GM18870 (cell line): ENCODE data around the gene PHF13.
"Not testable (repeated sequence)": the region's sequence is repeated elsewhere in the genome, so short reads cannot be mapped to it uniquely, and the experiment has no call there.

Source experiments
- ATAC-seq: cut with Tn5 transposase; IDR thresholded peaks from one replicate; pipeline ENCODE4 v1.9.1; 2021; ENCODE audit warnings: moderate library complexity; ENCODE audit not compliant: unreplicated experiment

The PHF13 gene

DNA sequence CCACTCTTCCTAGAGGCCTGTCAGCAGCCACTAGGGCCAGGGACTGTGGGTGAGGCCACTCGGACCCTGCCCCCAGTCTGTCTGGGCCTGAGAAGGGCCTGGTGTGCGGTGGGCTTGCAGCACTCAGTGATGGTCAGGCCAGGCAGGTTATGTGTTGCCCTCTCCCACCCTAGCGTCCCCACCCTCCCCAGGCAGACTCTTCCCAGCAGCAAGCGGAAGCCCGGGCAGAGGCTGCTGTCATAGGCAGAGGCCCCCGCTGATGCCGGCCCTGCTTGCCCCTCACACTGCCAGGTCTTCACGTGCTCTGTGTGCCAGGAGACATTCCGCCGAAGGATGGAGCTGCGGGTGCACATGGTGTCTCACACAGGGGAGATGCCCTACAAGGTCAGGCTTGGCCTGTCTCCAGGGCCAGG lies 27.1 kb upstream of the PHF13 start:
- ATAC-seq = no peak

DNA sequence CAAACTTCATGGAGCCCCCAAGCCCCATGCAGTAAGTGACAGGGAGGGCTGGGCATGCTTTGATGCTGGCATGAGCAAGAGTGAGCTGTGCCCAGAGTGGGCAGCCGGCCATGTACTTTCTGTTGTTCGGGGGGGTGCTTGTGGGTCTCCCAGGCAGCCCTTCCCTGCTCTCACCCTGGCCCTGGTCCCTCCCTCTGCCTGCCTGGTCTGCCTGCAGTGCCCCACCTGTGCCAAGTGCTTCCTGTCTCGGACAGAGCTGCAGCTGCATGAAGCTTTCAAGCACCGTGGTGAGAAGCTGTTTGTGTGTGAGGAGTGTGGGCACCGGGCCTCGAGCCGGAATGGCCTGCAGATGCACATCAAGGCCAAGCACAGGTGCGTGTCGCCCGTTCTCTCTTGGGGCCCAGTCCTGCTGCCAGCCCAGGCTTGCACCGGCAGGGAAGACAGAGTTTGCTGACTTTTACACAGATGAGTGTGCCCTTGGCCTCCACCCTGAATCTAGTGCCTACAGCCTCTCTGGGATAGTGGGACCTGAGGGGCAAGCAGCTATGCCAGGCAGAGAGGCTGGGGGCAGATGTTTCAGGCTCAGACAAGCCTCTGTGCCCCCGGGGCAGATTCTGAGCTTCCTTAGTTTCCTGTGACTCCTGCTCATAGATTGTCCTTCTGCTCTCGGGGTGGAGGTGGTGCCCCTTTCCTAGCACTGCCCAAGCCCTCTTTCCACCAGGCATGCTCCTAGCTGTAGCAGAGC lies 26.1 kb upstream of the PHF13 start:
- ATAC-seq = no peak

DNA sequence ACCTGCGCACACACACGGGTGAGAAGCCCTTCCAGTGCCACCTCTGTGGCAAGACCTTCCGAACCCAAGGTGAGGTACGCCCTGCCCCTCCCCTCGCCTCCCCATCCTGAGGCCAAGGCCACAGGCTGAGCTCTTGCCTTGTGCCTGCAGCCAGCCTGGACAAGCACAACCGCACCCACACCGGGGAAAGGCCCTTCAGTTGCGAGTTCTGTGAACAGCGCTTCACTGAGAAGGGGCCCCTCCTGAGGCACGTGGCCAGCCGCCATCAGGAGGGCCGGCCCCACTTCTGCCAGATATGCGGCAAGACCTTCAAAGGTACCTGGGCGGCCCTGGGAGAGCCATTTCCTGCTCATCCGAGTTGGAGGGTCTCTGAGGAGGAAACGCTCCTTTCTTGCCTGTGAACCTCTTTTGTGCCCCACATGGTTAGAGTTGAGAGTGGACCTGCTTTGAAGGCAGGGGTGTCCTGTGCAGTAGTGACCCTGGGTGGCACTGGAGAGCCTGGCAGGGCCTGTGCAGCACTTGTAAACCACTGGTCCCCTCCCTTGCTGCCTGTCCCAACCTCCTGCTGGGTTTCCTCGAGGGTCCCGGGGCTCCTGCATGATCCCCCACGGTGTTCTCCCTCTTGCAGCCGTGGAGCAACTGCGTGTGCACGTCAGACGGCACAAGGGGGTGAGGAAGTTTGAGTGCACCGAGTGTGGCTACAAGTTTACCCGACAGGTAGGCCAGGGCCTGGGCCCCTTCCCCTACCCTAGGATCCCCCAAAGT lies 25.2 kb upstream of the PHF13 start:
- no peak for ATAC-seq

DNA sequence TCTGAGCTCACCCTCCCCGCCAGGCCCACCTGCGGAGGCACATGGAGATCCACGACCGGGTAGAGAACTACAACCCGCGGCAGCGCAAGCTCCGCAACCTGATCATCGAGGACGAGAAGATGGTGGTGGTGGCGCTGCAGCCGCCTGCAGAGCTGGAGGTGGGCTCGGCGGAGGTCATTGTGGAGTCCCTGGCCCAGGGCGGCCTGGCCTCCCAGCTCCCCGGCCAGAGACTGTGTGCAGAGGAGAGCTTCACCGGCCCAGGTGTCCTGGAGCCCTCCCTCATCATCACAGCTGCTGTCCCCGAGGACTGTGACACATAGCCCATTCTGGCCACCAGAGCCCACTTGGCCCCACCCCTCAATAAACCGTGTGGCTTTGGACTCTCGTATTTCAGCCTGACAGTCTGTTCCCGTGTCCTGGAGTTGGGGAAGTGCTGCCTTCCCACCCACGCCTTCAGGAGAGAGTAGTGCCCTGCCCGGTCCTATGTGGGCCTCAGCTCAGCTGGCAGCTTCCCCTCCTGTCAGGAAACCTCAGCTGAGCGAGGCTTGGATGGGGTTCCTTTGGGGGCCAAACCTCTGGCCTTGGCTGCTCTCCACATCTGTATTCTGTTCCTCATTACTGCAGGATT lies 24.5 kb upstream of the PHF13 start:
- no peak for ATAC-seq

DNA sequence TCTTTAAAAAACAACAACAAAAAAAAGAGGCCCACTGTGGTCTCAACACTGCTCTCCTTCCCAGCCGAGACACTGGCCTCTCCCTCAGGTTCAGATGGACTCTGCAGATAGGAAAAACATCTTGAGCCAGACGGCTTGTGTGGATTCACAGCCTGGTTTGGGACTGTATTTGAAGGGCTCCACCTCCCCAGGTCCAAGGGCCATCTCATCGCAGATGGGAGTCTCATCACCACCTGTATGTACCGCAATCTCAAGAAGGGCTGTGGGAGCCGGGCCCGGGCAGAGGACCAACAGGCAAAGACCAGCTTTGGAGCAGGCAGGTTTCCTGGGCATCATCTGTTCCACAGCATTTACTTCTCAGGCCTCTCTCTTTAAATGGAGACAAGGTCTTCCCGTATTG lies 23.5 kb upstream of the PHF13 start:
- no peak for ATAC-seq

DNA sequence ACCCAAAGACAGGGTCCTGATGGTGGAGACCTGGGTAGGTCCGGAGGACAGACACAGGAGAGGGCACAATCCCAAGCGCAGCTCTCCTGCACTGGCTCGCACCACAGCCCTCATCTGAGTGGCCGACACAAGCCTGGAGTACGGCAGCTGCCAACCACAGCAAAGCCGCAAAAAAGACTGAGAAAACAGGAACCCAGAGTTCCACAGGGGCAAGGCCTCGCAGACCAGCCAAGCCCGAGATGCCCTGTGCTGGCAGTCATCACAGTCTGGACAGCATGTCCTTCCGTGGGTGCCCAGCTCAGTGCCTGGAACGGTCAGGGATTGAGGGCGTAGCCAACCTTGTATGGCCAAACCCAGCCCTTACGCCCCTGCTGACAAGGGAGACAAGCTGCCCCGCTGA lies 22.3 kb upstream of the PHF13 start:
- no peak for ATAC-seq

DNA sequence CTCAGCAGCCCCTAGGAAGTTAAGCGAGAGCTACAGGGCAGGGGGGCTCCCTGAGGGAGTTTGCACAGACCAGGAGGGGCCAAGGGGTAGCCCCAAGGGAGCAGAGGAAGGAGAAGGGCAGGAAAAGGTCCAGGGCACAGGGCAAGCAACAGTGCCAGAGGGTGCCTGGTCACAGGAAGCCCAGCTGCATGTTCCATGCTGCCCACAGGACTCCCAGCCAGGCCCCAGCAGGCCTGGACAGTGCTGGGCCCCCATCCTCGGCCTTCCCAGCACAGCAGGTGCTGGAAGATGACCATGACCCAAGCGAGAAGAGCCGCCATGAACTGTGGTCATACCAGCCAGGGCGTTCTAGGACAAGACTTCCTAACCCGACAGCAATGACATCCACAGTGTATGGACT lies 21.9 kb upstream of the PHF13 start:
- no peak for ATAC-seq

DNA sequence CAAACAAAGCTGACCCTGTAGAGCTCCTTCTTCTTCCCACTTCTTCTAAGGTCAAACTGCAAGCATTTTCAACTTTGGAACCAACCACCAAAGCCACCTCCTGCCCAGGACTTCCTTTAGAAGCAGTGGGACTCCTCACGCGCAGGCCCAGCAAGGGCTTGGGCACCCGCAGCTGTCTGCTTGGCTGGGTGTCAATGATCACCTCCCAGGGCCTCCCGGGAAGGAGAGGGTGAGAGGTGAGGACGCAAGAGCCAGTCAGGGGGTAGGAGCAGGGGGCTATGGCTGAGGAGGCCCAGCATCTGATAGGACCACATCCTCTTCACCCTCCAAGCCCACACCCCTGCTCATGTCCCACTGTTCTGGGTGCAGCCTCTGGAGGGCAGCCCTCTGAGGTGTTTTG lies 21.1 kb upstream of the PHF13 start:
- ATAC-seq = no peak

DNA sequence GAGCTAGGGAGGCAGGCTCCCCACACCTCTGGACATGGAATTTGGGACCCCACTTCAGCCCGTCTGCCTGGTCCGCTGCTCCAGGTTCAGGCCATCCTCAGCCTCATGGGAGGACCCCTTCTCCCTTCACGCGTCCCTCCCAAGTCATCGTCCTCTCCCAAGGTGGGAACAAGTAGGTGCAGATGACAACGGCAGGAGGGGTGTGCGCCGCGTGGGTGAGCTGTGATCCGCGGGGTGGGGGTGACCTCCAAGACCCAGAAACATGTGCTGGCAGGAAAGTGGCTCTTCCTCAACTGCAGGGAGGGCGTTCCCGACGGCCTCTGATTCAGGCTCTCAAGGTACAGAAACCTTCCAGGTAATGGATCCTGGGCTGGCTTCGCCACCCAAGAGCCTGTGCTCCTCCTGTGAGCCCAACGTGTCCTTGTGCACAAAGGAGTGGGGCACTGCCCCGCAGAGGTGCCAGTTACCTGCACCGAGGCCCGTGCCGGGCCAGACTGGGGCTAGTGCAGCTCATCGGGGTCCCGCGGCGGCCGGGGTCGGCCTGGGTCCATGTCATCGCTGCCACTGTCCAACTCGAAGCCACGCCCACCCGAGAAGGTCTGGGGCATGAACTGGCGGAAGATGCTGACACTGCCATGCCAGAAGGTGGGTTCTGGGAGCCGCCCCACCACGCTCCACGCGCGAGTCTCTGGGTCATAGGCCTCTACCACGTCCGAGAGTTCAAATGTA lies 20.5 kb upstream of the PHF13 start:
- ATAC-seq = no peak

DNA sequence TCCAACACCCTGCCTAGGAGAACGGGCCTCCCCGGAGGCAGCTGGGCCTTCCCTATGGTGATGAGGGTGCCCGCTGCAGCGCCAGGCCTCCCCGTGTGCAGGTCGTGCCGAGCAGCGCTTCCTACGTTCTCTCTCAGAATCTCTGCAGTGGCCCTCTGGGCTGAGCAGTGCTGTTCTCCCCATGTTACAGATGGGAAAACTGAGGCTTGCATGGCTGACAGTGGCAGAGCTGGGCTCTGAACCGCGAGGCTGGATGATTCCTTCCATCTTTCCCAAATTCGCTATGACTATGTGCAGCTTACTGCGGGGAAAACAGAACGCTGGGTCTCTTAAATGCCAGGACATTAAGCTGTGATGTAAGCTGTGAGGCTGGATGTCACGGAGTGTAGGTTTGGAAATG lies 19.7 kb upstream of the PHF13 start:
- no peak for ATAC-seq

DNA sequence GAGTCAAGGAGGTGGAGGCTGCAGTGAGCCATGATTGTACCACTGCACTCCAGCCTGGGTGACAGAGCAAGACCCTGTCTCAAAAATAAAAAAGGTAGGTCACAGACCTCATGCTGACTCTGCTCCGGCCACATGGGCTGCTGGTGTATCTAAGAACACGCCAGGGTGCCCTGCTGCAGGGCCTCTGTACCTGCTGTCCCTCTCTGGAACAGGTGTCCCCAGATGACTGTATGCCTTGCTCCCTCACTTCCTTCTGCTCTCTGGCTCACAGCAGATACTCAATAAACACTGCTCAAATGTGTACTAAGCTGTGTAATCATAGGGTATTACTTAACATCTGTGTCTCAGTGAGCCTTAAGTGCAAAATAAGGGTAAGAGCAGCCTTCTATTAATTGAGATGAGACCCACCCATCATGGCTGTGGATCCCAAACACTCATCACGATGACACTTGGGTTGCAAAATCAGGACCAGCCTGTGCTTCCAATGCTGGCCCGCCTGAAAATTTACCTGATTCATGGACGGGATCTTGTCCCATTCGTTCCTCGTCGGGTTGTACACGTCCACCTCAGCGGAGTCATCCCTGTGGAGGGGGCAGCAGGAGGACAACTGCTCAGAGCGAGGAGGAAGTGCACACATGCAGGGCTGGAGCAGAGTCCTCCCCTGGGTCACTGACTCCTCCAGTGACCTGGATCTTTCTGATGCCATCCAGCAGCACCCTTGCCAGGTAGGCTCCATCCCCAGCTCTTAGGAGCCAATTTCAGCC lies 18.4 kb upstream of the PHF13 start:
- no peak for ATAC-seq

DNA sequence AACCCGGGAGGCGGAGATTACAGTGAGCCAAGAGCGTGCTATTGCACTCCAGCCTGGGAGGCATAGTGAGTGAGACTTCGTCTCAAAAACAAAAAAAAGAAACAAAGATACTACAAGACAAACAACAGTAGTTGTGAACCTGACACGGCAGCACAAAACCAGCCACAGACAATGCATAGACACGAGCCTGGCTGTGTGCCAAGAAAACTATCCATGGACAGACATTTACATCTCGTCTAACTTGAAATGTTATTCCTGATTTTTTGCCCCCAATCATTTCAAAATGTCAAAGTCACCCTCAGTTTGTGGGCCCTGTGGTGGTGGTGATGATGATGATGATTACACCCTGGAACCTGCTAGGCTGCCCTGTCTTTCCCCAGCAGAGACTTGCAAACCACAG lies 17.2 kb upstream of the PHF13 start:
- ATAC-seq = no peak

DNA sequence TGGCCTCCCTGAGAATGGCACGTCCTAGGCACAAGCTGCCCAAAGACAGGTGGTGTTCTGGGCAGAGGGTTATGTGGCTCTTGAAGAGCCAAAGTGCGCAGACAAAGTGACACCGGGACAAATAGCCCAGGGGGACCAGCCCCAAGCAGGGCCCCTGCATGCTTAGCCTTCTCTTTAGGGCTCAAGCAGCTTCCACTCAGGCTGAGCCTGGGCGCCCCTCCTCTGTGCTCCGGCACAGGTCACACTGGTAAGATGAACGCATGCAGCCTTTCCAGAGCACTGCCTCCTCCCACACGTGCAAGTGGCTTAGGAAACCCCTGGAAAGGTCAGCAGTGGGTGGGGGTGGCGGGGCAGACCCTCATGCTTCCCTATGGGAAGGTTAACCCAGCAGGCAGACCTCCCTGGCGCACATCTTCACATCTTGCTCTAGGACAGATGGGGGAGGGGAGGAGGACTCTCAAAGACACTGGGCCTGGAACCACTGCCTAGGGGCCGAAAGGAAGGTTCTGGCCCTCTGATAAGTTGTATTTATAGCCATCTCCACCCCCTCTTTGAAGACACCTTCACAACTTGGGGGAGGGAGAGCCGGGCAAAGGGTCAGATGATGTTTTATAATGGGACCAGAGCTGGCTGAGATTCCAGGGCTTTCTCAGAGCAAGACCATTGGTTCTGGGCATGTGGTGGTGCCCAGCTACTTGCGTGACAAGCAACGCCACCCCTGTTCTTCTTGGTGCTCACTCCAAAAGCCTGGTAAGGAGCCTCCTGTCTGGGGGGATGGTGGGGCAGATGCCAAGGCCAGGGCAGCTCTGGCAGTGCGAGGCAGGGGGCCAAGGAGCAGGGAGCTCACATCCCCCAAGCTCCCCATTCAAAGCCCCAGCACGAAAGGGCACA lies 16.4 kb upstream of the PHF13 start:
- ATAC-seq = no peak

DNA sequence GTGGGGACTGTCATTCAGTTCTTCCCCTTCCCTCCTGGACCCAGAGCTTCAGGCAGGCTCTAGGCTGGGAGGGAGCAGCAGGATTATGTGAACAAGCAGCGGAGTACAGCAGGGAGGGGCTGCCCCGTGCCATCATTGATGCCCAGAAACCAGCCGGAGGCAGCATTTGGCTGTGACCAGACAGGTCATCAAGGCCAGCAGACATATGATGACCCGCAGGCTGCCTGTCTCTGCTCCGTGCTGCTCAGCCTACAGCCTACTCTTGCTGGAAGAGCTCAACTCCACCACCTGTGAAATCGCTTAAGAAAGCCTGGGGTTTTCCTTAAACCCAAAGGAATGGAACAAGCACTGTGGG lies 15.8 kb upstream of the PHF13 start:
- no peak for ATAC-seq

DNA sequence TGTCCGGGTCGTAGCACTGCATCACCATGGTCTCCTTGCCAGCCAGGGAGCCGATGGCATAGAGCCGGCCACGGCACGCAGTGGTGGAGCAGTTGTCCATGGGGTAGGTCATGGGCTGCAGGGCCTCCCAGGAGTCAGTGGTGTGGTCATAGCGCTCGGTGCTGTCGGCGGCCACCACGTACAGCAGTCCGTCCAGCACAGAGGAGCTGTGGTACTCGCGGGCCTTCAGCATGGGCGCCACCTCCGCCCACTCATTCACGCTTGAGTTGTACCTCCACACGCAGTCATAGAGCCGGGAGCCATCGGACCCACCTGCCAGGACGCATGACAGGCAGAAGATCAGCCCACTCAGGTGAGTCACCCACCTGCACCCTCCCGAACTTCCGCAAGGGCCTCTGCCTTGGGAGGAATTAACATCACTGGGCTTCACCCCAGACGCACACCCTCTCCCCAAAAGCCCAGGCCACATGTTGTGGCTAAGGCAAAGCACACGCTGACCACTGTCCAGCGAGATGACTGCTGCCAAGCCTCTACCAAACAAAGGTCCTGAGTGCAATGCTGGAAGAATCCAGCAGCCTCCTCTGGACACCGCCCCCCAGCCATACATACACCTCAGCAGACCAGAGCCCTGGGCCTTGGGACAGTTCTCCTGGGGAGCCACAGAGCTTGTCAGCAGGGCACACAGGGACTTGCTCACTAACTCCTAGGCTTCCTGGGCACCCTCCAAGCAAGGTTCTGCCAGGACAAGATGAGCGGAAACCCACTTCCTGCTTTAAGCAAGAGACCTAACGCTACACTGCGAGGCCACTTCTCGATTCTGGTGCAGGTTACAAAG lies 14.2 kb upstream of the PHF13 start:
- no peak for ATAC-seq

DNA sequence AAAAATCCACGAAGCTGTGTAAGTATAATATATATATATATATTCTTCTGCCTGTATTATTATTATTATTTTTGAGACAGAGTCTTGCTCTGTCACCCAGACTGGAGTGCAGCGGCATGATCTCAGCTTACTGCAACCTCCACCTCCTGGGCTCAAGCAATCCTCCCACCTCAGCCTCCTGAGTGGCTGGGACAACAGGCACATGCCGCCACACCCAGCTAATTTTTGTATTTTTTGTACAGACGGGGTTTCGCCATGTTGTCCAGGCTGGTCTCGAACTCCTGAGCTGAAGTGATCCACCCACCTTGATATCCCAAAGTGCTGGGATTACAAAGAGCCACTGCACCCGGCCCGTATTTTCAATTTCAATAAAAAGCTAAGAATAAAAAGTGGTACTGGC lies 13.5 kb upstream of the PHF13 start:
- not testable (repeated sequence) for ATAC-seq

DNA sequence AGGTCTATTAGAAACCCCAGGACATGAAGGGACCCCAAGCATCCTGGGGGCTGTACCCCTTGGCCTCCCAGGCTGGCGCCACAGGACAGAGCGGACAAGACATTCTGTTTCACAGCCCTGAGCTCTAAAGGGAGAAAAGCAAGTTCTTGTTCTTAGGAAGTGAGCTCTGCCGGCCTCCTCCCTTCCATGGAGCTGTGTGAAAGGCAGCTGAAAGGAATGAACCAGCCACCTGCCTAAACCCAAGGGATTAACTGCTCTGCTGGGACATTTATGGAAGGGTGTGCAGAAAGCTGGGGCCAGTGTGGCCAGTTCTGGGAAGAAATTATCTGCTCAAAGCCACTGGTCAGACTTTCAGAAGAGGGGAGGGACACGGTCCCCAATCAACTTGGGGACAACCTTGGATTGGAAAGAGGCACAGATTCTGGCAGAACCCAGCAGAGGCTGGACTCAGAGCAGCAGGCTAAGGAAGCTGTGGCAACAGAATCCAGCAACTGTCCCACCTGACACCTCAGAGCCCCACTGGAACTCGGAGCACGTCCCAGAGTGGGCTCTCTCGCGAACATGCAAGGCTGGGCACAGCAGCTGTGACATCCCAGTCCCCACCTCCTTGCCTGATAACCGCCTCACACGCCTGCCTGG lies 13.0 kb upstream of the PHF13 start:
- peak; percentile 4 for ATAC-seq
